Spleen (tissue), 7 donors: ENCODE data around the gene OTOL1.

Experiments used
- POLR2A ChIP-seq, 3 donors: fragments of 450-650 bp; IDR thresholded peaks; one replicate each; pipeline ENCODE4 v1.5.1; 2017; ENCODE audit warnings: antibody characterized with exemption in 3 of 3, mild to moderate bottlenecking in 1 of 3
- TF ChIP-seq, protein P1 (sequence below), 11 experiments: fragments of 200-600 bp in 7 of 11; fragments of 450-650 bp in 4 of 11; sonication (generic) in 4 of 11; IDR thresholded peaks in 8 of 11; conservative IDR thresholded peaks in 3 of 11; 1 replicate in 7 of 11; 2 replicates in 4 of 11; pipeline versions ENCODE4 v1.4.0 to v1.8.0; 2016 to 2021; ENCODE audit warnings: antibody characterized with exemption in 11 of 11, inconsistent platforms in 4 of 11, mild to moderate bottlenecking in 1 of 11
- donor health status: DM: no; HTN: no; CAD: no; lungs with moderate emphysema.
- donor health status: DM: no; HTN: no; CAD: no.
- donor health status: DM: no; HTN: no; CAD: no.

- TF ChIP-seq, protein P1, sequence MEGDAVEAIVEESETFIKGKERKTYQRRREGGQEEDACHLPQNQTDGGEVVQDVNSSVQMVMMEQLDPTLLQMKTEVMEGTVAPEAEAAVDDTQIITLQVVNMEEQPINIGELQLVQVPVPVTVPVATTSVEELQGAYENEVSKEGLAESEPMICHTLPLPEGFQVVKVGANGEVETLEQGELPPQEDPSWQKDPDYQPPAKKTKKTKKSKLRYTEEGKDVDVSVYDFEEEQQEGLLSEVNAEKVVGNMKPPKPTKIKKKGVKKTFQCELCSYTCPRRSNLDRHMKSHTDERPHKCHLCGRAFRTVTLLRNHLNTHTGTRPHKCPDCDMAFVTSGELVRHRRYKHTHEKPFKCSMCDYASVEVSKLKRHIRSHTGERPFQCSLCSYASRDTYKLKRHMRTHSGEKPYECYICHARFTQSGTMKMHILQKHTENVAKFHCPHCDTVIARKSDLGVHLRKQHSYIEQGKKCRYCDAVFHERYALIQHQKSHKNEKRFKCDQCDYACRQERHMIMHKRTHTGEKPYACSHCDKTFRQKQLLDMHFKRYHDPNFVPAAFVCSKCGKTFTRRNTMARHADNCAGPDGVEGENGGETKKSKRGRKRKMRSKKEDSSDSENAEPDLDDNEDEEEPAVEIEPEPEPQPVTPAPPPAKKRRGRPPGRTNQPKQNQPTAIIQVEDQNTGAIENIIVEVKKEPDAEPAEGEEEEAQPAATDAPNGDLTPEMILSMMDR (IDR thresholded peaks at IDR 0.05 in 8 of 11, conservative IDR thresholded peaks at IDR 0.05 in 3 of 11) = no peak
- no peak for TF ChIP-seq POLR2A (IDR thresholded peaks at IDR 0.05)
Observed at GRCh38 chr3:161531930-161532329, 35.3 kb downstream of the OTOL1 start.
